Stimulated activated CD4-positive, alpha-beta T cell treated with anti-CD3 and anti-CD28 coated beads, Interleukin-1b, Interleukin-23, amount 100 ng/mL, for 24 hours (primary cell): ENCODE results near the gene DHCR7.
"Not testable (repeated sequence)": the region's sequence is repeated elsewhere in the genome, so short reads cannot be mapped to it uniquely, and the experiment has no call there.

ENCODE experiments used
- DNase-seq, 4 experiments: peaks; one replicate each; pipeline ENCODE4 v3.0.0-alpha.2; 2020; ENCODE audit warnings: low read depth in 4 of 4, low spot score in 1 of 4

The DHCR7 gene

GRCh38 chr11:71440021-71440755 lies 8.0 kb downstream of the DHCR7 start:
- DNase-seq = no peak

- DNase-seq = no peak
Observed at GRCh38 chr11:71438650-71439049, 9.5 kb downstream of the DHCR7 start.

- DNase-seq = no peak
Observed at GRCh38 chr11:71437879-71438278, 10.3 kb downstream of the DHCR7 start.

- no peak for DNase-seq
Observed at GRCh38 chr11:71437399-71437798, 10.8 kb downstream of the DHCR7 start.

- no peak for DNase-seq
Observed at GRCh38 chr11:71436861-71437260, 11.3 kb downstream of the DHCR7 start.

GRCh38 chr11:71435278-71435951 lies 12.8 kb downstream of the DHCR7 start:
- no peak for DNase-seq

- DNase-seq = no peak
Observed at GRCh38 chr11:71434576-71435130, 13.5 kb downstream of the DHCR7 start.

GRCh38 chr11:71433648-71434450 lies 14.3 kb downstream of the DHCR7 start:
- no peak for DNase-seq

- no peak for DNase-seq
Observed at GRCh38 chr11:71432761-71433647, 15.2 kb downstream of the DHCR7 start.

- no peak for DNase-seq
Observed at GRCh38 chr11:71431271-71431670, 16.9 kb downstream of the DHCR7 start.

GRCh38 chr11:71430166-71430565 lies 18.0 kb downstream of the DHCR7 start:
- no peak for DNase-seq

GRCh38 chr11:71429701-71430100 lies 18.5 kb downstream of the DHCR7 start:
- no peak for DNase-seq

- no peak for DNase-seq
Observed at GRCh38 chr11:71428861-71429435, 19.2 kb downstream of the DHCR7 start.

- DNase-seq = no peak
Observed at GRCh38 chr11:71426413-71426812, 21.8 kb downstream of the DHCR7 start.

GRCh38 chr11:71425860-71426259 lies 22.3 kb downstream of the DHCR7 start:
- DNase-seq = no peak

- DNase-seq = no peak
Observed at GRCh38 chr11:71425409-71425808, 22.8 kb downstream of the DHCR7 start.

- no peak for DNase-seq
Observed at GRCh38 chr11:71423181-71423790, 24.9 kb downstream of the DHCR7 start.

- DNase-seq = not testable (repeated sequence)
Observed at GRCh38 chr11:71422318-71422717, 25.9 kb downstream of the DHCR7 start.

GRCh38 chr11:71421392-71421950 lies 26.7 kb downstream of the DHCR7 start:
- no peak for DNase-seq
